ENCODE measurements around the gene SBK3.

Gene SBK3

DNA sequence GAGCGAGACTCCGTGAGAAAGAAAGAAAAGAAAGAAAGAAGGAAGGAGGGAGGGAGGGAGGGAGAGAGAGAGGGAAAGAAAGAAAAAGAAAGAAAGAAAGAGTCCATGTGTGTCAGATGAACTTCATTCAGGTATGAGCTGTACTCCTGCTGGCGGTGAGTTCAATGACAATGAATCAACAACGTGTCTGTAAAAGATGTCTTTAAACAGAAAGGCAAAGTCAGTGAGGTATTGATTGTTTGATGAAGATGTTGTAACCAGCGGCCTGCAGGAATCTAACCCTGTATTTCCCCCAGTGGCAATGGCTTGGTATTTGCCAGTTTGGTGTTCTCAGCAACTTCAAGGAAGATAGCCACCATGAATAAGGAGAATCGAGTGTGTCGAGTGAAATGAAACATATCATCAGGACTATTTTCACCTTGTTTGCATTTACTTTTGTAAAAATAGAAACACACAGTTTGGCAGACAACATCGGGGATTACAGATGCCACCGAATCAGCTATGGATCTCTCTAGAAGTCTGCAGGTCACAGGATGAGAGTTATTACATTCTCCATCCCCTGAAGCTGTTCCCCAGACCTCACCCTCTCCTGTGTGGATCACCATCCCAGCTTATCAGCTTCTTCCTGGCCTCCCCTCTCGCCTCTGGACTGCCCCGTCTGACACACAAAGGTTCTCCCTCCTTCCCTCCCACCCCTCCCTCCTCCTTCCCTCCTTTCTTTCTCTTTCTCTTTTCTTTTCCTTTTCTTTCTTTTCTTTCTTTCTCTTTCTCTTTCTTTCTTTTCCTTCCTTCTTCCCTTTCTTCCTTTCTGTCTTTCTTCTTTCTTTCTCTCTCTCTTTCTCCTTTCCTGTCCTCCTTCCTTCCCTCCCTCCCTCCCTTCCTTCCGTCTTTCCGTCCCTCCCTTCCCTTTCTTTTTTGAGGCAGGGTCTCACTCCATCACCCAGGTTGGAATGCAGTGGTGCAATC is 8.2 kb upstream of the SBK3 start:
- Mint-ChIP-seq H3K9me3 (no peaks in the 10 kb centered on the region), H3K36me3 (ENCODE audit: low read depth) (no peaks in the 10 kb centered on the region), H3K27ac (no peak overlapping the region), H3K4me3 (no peak overlapping the region), H3K27me3 (peaks cover 4% of the 10 kb centered on the region), H3K4me1 (ENCODE audit: low read depth) (no peaks in the 10 kb centered on the region)

DNA sequence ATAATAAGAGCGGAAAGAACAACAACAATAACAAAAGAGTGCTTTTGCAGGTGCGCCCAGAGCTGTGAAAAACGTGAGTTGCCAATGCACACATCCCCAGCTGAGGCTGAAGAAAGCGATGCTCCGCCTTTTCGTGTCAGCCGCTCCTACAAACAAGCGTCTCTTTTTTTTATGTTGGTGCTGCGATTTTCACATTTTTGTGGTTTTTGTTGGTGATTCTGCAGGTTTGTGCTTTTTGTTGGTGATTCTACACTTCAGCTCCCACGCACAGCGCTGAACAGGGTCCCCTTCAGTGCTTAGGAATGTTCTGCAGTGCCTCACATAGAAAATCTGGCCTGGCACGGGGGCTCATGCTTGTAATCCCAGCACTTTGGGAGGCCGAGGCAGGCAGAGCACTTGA is 7.3 kb upstream of the SBK3 start:
- Mint-ChIP-seq H3K27me3 (peaks cover 7% of the 10 kb centered on the region), H3K9me3 (no peaks in the 10 kb centered on the region), H3K4me3 (no peak overlapping the region), H3K4me1 (ENCODE audit: low read depth) (no peaks in the 10 kb centered on the region), H3K27ac (no peak overlapping the region), H3K36me3 (ENCODE audit: low read depth) (no peaks in the 10 kb centered on the region)

DNA sequence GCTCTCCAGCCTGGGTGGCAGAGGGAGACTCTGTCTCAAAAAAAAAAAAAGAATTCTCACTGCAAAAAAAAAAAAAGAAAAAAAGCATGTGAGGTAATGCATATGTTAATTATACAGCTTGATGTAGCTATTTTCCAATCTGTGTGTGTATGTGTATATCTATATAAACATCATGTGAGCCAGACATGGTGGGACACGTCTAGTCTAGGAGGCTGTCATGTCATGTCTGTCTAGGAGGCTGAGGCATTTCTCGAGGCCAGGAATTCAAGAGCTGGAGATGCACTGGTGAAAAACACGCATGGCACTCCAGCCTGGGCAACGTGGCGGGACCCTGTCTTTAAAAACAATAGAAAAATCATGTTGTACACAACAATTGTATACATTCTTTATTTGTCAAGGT is 6.9 kb upstream of the SBK3 start:
- H3K27me3 Mint-ChIP-seq: peaks cover 7% of the 10 kb centered on the region
- no peak overlapping the region for H3K27ac Mint-ChIP-seq
- H3K9me3 Mint-ChIP-seq: no peaks in the 10 kb centered on the region
- H3K4me1 Mint-ChIP-seq (ENCODE audit: low read depth): no peaks in the 10 kb centered on the region
- no peaks in the 10 kb centered on the region for H3K36me3 Mint-ChIP-seq (ENCODE audit: low read depth)
- no peak overlapping the region for H3K4me3 Mint-ChIP-seq

DNA sequence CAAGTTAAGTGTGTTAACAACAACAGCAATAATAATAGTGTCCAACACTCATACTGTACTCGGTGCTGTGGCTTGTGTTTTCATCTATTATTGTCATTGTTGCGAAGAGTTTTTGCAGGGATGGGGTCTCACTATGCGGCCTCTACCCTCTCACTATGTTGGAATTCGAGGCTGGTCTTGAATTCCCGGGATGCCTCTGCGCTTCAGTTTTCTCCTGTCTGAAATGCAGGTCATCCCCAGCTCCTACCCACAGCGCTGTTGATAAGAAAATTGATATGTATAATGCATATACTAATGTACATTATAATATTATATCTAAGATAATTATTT is 4.9 kb upstream of the SBK3 start:
- H3K4me1 Mint-ChIP-seq (ENCODE audit: low read depth): no peaks in the 10 kb centered on the region
- no peaks in the 10 kb centered on the region for H3K9me3 Mint-ChIP-seq
- peaks cover 13% of the 10 kb centered on the region for H3K27me3 Mint-ChIP-seq
- H3K4me3 Mint-ChIP-seq: no peak overlapping the region
- no peaks in the 10 kb centered on the region for H3K36me3 Mint-ChIP-seq (ENCODE audit: low read depth)
- no peak overlapping the region for H3K27ac Mint-ChIP-seq

- no peaks in the 10 kb centered on the region for H3K36me3 Mint-ChIP-seq (ENCODE audit: low read depth)
- no peaks in the 10 kb centered on the region for H3K4me1 Mint-ChIP-seq (ENCODE audit: low read depth)
- peaks cover 13% of the 10 kb centered on the region for H3K27me3 Mint-ChIP-seq
- H3K27ac Mint-ChIP-seq: no peak overlapping the region
- H3K9me3 Mint-ChIP-seq: no peaks in the 10 kb centered on the region
- no peak overlapping the region for H3K4me3 Mint-ChIP-seq
These were observed 4.4 kb upstream of the SBK3 start for GRCh38 chr19:55549500-55550320.

- H3K4me3 Mint-ChIP-seq: no peak overlapping the region
- H3K27me3 Mint-ChIP-seq: peaks cover 9% of the 10 kb centered on the region
- no peaks in the 10 kb centered on the region for H3K4me1 Mint-ChIP-seq (ENCODE audit: low read depth)
- no peaks in the 10 kb centered on the region for H3K36me3 Mint-ChIP-seq (ENCODE audit: low read depth)
- H3K27ac Mint-ChIP-seq: no peak overlapping the region
- peaks cover 3% of the 10 kb centered on the region for H3K9me3 Mint-ChIP-seq
These were observed 1.7 kb upstream of the SBK3 start for GRCh38 chr19:55546822-55547614.

DNA sequence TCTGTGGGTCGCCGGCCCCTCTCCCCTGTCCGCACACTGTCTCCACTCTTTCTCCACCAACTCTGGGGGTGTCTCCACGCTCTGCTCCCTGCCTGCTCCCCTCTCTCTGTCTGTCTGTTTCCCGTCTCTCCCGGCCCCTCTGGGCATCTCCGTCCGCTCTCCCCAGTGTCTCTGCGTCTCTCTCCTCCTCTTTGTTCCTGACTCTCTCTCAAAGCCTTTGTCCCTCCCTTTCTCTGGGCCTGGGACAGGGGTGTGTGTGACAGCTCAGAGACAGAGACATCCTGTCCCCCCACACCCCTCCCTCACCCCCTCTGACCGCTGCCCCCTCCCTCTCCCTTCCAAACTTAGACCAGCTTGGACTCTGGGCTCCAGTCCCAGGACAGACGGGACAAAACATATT is 668 bp upstream of the SBK3 start:
- Mint-ChIP-seq H3K9me3 (peaks cover 3% of the 10 kb centered on the region), H3K4me1 (ENCODE audit: low read depth) (no peaks in the 10 kb centered on the region), H3K4me3 (no peak overlapping the region), H3K27me3 (peaks cover 9% of the 10 kb centered on the region), H3K27ac (no peak overlapping the region), H3K36me3 (ENCODE audit: low read depth) (no peaks in the 10 kb centered on the region)

DNA sequence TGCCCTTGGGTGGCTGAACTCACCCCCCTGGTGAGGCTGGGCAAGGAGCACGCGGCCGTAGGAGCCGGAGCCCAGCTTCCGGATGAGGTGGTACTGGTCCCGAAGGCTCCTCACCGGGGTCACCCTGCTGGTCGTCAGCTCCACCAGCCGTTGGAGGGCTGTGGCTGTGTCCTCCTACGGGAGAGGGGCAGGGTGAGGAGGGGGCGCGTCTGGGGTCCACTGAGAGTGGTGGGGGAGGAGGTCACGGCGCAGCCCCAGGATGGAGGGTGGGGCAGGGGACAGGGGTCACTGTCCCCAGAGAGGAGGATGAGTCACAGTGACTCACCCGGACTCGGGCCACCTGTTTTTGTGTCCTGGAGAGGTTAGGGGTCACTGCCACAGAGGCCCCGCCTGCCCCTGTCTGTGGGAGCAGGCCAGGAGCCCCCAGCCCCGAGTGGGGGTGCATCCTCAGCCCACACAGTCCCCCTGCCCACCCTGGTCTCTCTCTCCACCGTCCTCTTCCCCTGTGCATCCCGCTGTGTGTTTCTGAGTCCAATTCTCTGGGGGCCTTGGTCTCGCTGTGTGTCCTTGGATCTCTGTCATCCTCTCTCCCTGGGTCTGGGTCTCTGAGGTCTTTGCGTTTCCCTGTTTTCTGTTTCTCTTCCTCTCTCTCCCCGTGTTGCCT is 435 bp downstream of the SBK3 start:
- Mint-ChIP-seq H3K36me3 (ENCODE audit: low read depth) (no peaks in the 10 kb centered on the region), H3K27me3 (peaks cover 9% of the 10 kb centered on the region), H3K4me3 (no peak overlapping the region), H3K4me1 (ENCODE audit: low read depth) (no peaks in the 10 kb centered on the region), H3K9me3 (peaks cover 3% of the 10 kb centered on the region), H3K27ac (no peak overlapping the region)

DNA sequence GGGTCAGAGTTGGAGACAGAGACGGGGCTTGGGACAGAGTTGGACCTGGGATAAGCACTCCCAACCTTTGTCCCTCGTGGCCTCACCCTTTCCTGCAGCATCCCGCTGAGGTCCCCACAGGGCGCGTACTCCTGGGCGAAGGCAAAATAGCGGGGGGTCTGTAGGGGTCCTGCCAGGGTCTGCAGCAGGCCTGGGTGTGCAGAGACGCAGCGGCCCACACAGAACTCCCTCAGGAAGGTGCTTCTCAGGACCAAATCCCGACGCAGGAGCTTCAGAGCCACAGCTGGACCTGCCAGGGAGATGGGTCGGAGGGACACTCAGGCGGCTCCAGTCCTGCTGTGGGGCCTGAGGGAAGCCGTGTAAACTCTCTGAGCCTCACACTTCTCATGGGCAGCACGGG is 1.3 kb downstream of the SBK3 start:
- Mint-ChIP-seq H3K4me3 (no peak overlapping the region), H3K27me3 (peaks cover 9% of the 10 kb centered on the region), H3K27ac (no peak overlapping the region), H3K4me1 (ENCODE audit: low read depth) (no peaks in the 10 kb centered on the region), H3K9me3 (peaks cover 3% of the 10 kb centered on the region), H3K36me3 (ENCODE audit: low read depth) (no peaks in the 10 kb centered on the region)

DNA sequence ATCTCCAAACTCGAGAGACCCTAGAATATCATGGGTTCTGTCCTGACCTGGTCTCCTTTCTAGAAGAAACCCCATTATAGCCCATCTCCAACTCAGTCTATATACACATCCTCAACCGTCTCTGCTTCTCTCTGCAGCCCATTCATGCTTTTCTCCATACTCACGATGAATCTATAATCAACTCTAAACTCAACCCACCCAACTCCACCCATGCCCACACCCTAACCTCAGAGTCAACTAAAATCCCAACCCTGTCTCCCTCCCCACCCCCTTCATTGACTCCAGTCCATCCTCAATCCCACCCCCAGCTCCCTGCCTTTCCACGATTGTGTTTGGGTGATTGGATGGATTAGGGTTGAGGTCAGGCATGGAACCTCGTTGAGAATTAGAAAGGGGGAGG is 1.8 kb downstream of the SBK3 start:
- H3K27me3 Mint-ChIP-seq: peaks cover 9% of the 10 kb centered on the region
- no peak overlapping the region for H3K4me3 Mint-ChIP-seq
- no peaks in the 10 kb centered on the region for H3K36me3 Mint-ChIP-seq (ENCODE audit: low read depth)
- no peak overlapping the region for H3K27ac Mint-ChIP-seq
- no peaks in the 10 kb centered on the region for H3K4me1 Mint-ChIP-seq (ENCODE audit: low read depth)
- peaks cover 3% of the 10 kb centered on the region for H3K9me3 Mint-ChIP-seq

- H3K27ac Mint-ChIP-seq: no peak overlapping the region
- peaks cover 3% of the 10 kb centered on the region for H3K9me3 Mint-ChIP-seq
- peaks cover 6% of the 10 kb centered on the region for H3K27me3 Mint-ChIP-seq
- no peak overlapping the region for H3K4me3 Mint-ChIP-seq
- no peaks in the 10 kb centered on the region for H3K36me3 Mint-ChIP-seq (ENCODE audit: low read depth)
- H3K4me1 Mint-ChIP-seq (ENCODE audit: low read depth): no peaks in the 10 kb centered on the region
These were observed 3.0 kb downstream of the SBK3 start for GRCh38 chr19:55542292-55542855.

DNA sequence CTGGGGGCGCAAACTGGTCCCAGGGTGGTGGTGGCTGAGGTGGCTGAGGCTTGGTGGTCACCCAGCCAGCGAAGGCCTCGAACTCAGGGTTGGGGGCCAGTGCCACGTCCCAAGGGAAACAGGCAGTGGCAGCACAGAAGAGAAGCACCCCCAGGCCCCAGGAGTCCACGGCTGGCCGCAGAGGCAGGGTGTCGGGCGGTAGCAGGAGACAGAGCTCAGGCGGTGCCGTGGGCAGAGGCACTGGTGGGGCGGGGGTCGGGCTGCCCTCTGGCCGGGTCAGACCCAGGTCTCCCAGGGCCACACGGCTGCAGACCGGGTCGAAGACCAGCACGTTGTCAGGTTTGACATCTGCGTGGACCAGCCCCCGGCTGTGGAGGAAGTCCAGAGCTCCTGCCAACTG is 4.3 kb downstream of the SBK3 start:
- Mint-ChIP-seq H3K9me3 (peaks cover 3% of the 10 kb centered on the region), H3K4me1 (ENCODE audit: low read depth) (no peaks in the 10 kb centered on the region), H3K36me3 (ENCODE audit: low read depth) (no peaks in the 10 kb centered on the region), H3K4me3 (no peak overlapping the region), H3K27me3 (peaks cover 6% of the 10 kb centered on the region), H3K27ac (no peak overlapping the region)

DNA sequence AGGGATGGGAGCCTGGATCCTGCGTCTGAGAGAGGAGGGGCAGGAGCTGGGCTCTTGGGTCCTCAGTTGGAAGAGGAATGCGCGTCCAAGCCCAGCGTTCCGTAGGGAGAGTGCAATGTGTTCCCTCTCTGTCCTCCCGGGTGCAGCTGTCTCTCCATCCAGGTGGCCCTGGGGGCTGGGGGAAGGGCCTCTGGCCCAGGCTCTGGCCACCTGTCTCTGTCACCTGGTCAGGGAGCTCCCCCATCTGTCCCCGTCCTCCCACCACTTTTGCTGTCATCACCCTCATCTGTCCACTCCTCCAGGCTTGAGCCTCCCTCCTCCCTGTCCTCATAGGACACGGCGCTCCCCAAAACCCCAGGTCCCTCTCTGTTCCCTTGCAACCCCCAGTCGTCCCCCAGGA is 4.7 kb downstream of the SBK3 start:
- no peak overlapping the region for H3K4me3 Mint-ChIP-seq
- no peaks in the 10 kb centered on the region for H3K36me3 Mint-ChIP-seq (ENCODE audit: low read depth)
- no peaks in the 10 kb centered on the region for H3K4me1 Mint-ChIP-seq (ENCODE audit: low read depth)
- peaks cover 3% of the 10 kb centered on the region for H3K9me3 Mint-ChIP-seq
- H3K27ac Mint-ChIP-seq: no peak overlapping the region
- H3K27me3 Mint-ChIP-seq: peaks cover 2% of the 10 kb centered on the region

All from stimulated activated naive CD8-positive, alpha-beta T cell treated with anti-CD3 and anti-CD28 coated beads, Interleukin-15, Interleukin-2, amounts not matched to agents 100 ng/mL and 50 ng/mL, for 24 hours (primary cell).